ENCODE results near the gene EPHA10. TPM values are rescaled to one million over a fixed set of nuclear protein-coding genes. Genes with fewer than 3 reads are reported as not detected.

The EPHA10 gene
- total RNA-seq, 1 donor from 2014 or later: not detected

GRCh38 chr1:37717631-37718030 is 47.3 kb downstream of the EPHA10 start:
- H3K27me3 ChIP-seq (ENCODE audit: control insufficient read depth in 3 of 3, insufficient read depth in 3 of 3, low read length in 3 of 3): peaks cover 0 to 13% (median 4%) of the 10 kb centered on the region in 3 donors

GRCh38 chr1:37716321-37716720 is 48.6 kb downstream of the EPHA10 start:
- no peak overlapping the region for H3K9ac ChIP-seq (ENCODE audit: low read depth in 1 of 3, low read length in 3 of 3)
- no peaks in the 10 kb centered on the region for H3K36me3 ChIP-seq (ENCODE audit: control insufficient read depth in 3 of 3, insufficient read depth in 3 of 3, low read length in 3 of 3)
- H3K27me3 ChIP-seq (ENCODE audit: control insufficient read depth in 3 of 3, insufficient read depth in 3 of 3, low read length in 3 of 3): peaks cover 0 to 13% (median under 1%) of the 10 kb centered on the region in 3 donors
- H3K4me3 ChIP-seq (ENCODE audit: low read length in 3 of 3): no peak overlapping the region
- peaks cover 6 to 18% (median 18%) of the 10 kb centered on the region in 3 donors for H3K4me1 ChIP-seq (ENCODE audit: control insufficient read depth in 3 of 3, insufficient read depth in 3 of 3, low read length in 3 of 3)
- no peaks in the 10 kb centered on the region for H3K9me3 ChIP-seq (ENCODE audit: control insufficient read depth in 3 of 3, low read length in 3 of 3)
- no peak overlapping the region for H3K27ac ChIP-seq (ENCODE audit: low read depth, low read length)

More at GRCh38 chr1:37717631-37718030, 47.3 kb downstream of the EPHA10 start:
- Histone ChIP-seq H3K9me3 (ENCODE audit: control insufficient read depth in 3 of 3, low read length in 3 of 3) (no peaks in the 10 kb centered on the region), H3K4me3 (ENCODE audit: low read length in 3 of 3) (no peak overlapping the region), H3K4me1 (ENCODE audit: control insufficient read depth in 3 of 3, insufficient read depth in 3 of 3, low read length in 3 of 3) (peaks cover 6 to 18% (median 18%) of the 10 kb centered on the region in 3 donors), H3K9ac (ENCODE audit: low read depth in 1 of 3, low read length in 3 of 3) (no peak overlapping the region), H3K27ac (ENCODE audit: low read depth, low read length) (no peak overlapping the region), H3K36me3 (ENCODE audit: control insufficient read depth in 3 of 3, insufficient read depth in 3 of 3, low read length in 3 of 3) (no peaks in the 10 kb centered on the region)

DNA sequence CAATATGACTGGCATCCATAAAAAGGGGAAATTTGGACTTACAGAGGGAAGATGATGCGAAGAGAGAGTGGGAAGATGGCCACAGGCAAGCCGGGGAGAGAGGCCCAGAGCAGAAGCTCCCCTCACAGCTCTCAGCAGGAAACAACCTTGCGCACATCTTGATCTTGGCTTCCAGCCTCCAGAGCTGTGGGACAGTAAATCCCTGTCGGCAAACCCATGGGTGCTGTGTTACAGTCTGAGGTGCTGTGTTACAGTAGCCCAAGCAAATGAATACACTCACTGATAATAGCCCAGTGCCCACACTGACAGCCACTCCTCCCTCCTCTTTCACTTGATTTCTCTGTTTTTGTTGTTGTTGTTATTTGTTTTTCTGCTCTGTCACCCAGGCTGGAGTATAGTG is 50.2 kb downstream of the EPHA10 start:
- H3K27ac ChIP-seq (ENCODE audit: low read depth, low read length): no peak overlapping the region
- peaks cover 6 to 18% (median 18%) of the 10 kb centered on the region in 3 donors for H3K4me1 ChIP-seq (ENCODE audit: control insufficient read depth in 3 of 3, insufficient read depth in 3 of 3, low read length in 3 of 3)
- no peak overlapping the region for H3K4me3 ChIP-seq (ENCODE audit: low read length in 3 of 3)
- no peak overlapping the region for H3K9ac ChIP-seq (ENCODE audit: low read depth in 1 of 3, low read length in 3 of 3)
- no peaks in the 10 kb centered on the region for H3K36me3 ChIP-seq (ENCODE audit: control insufficient read depth in 3 of 3, insufficient read depth in 3 of 3, low read length in 3 of 3)
- H3K9me3 ChIP-seq (ENCODE audit: control insufficient read depth in 3 of 3, low read length in 3 of 3): no peaks in the 10 kb centered on the region
- peaks cover 0 to 6% (median 0%) of the 10 kb centered on the region in 3 donors for H3K27me3 ChIP-seq (ENCODE audit: control insufficient read depth in 3 of 3, insufficient read depth in 3 of 3, low read length in 3 of 3)

DNA sequence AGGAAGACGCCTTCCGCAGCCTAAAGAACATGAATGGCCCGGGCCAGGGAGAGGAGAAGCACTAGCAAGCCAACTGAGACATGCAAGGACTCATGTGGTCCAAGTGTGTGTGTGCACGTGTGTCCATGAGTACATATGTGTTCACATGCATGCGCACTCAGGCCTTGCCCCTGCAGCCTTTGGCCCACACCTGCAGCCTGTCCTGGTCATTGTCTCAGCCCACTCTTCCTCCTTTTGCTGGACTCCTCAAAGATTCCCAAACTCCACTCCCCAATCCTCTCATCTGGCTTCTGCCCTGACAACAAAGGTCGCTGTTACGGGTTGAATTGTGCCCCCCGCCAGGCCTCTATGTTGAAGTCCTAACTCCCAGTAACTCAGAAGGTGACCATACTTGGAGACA is 50.7 kb downstream of the EPHA10 start:
- Histone ChIP-seq H3K4me1 (ENCODE audit: control insufficient read depth in 3 of 3, insufficient read depth in 3 of 3, low read length in 3 of 3) (peaks cover 6 to 18% (median 18%) of the 10 kb centered on the region in 3 donors), H3K9ac (ENCODE audit: low read depth in 1 of 3, low read length in 3 of 3) (no peak overlapping the region), H3K4me3 (ENCODE audit: low read length in 3 of 3) (no peak overlapping the region), H3K9me3 (ENCODE audit: control insufficient read depth in 3 of 3, low read length in 3 of 3) (no peaks in the 10 kb centered on the region), H3K27me3 (ENCODE audit: control insufficient read depth in 3 of 3, insufficient read depth in 3 of 3, low read length in 3 of 3) (peaks cover 0 to 4% (median 0%) of the 10 kb centered on the region in 3 donors), H3K27ac (ENCODE audit: low read depth, low read length) (no peak overlapping the region), H3K36me3 (ENCODE audit: control insufficient read depth in 3 of 3, insufficient read depth in 3 of 3, low read length in 3 of 3) (no peaks in the 10 kb centered on the region)

DNA sequence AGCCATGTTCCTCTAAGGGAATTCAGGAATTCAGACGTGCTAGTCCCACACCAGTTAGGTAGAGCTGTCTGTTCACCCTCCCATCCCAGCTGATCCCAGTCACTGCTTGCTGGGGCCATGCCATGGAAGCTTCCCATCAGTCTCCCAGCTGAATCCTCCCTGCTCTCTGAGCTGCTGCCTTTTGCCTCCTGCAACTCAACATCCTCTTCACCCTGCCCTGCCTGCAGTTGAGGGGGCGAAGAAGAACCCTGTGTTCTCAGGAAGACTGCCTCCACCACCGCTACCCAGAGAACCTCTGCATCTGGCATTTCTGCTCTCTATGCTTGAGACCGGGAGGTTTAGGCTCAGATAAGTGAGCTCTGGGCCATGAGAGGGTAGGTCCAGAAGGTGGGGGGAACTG is 56.4 kb downstream of the EPHA10 start:
- H3K9ac ChIP-seq (ENCODE audit: low read depth in 1 of 3, low read length in 3 of 3): no peak overlapping the region
- H3K4me1 ChIP-seq (ENCODE audit: control insufficient read depth in 3 of 3, insufficient read depth in 3 of 3, low read length in 3 of 3): no peaks in the 10 kb centered on the region
- peaks cover 0 to 6% (median 0%) of the 10 kb centered on the region in 3 donors for H3K36me3 ChIP-seq (ENCODE audit: control insufficient read depth in 3 of 3, insufficient read depth in 3 of 3, low read length in 3 of 3)
- no peak overlapping the region for H3K4me3 ChIP-seq (ENCODE audit: low read length in 3 of 3)
- no peaks in the 10 kb centered on the region for H3K9me3 ChIP-seq (ENCODE audit: control insufficient read depth in 3 of 3, low read length in 3 of 3)
- H3K27me3 ChIP-seq (ENCODE audit: control insufficient read depth in 3 of 3, insufficient read depth in 3 of 3, low read length in 3 of 3): no peaks in the 10 kb centered on the region
- H3K27ac ChIP-seq (ENCODE audit: low read depth, low read length): no peak overlapping the region

GRCh38 chr1:37705399-37705798 is 59.5 kb downstream of the EPHA10 start:
- no peak overlapping the region for H3K27ac ChIP-seq (ENCODE audit: low read depth, low read length)
- no peak overlapping the region for H3K9ac ChIP-seq (ENCODE audit: low read depth in 1 of 3, low read length in 3 of 3)
- H3K9me3 ChIP-seq (ENCODE audit: control insufficient read depth in 3 of 3, low read length in 3 of 3): no peaks in the 10 kb centered on the region
- no peaks in the 10 kb centered on the region for H3K27me3 ChIP-seq (ENCODE audit: control insufficient read depth in 3 of 3, insufficient read depth in 3 of 3, low read length in 3 of 3)
- H3K4me1 ChIP-seq (ENCODE audit: control insufficient read depth in 3 of 3, insufficient read depth in 3 of 3, low read length in 3 of 3): no peaks in the 10 kb centered on the region
- no peak overlapping the region for H3K4me3 ChIP-seq (ENCODE audit: low read length in 3 of 3)
- H3K36me3 ChIP-seq (ENCODE audit: control insufficient read depth in 3 of 3, insufficient read depth in 3 of 3, low read length in 3 of 3): peaks cover 0 to 6% (median 0%) of the 10 kb centered on the region in 3 donors

- no peaks in the 10 kb centered on the region for H3K27me3 ChIP-seq (ENCODE audit: control insufficient read depth in 3 of 3, insufficient read depth in 3 of 3, low read length in 3 of 3)
- H3K4me1 ChIP-seq (ENCODE audit: control insufficient read depth in 3 of 3, insufficient read depth in 3 of 3, low read length in 3 of 3): no peaks in the 10 kb centered on the region
- no peaks in the 10 kb centered on the region for H3K9me3 ChIP-seq (ENCODE audit: control insufficient read depth in 3 of 3, low read length in 3 of 3)
- H3K4me3 ChIP-seq (ENCODE audit: low read length in 3 of 3): no peak overlapping the region
- no peak overlapping the region for H3K9ac ChIP-seq (ENCODE audit: low read depth in 1 of 3, low read length in 3 of 3)
- no peak overlapping the region for H3K27ac ChIP-seq (ENCODE audit: low read depth, low read length)
- H3K36me3 ChIP-seq (ENCODE audit: control insufficient read depth in 3 of 3, insufficient read depth in 3 of 3, low read length in 3 of 3): peaks cover 0 to 6% (median 0%) of the 10 kb centered on the region in 3 donors
These were observed 60.0 kb downstream of the EPHA10 start for GRCh38 chr1:37704966-37705365.

DNA sequence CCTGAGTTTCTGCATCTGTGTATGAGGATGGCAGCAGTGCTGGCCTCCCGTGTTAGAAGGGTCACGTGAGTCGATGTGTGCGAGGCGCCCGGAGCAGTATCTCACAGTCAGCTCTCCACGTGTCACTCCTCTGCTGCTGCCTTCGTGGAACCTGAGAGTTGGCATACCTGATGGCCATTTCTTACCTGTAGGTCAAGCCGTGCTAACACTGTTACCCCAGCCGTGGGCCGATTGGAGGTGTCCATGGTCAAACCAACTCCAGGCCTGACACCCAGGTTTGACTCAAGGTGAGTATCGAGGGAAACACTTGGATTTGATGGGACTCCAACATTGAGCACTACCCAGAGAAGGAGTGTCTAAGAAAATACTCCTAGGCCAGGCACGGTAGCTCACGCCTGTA is 61.9 kb downstream of the EPHA10 start:
- H3K4me1 ChIP-seq (ENCODE audit: control insufficient read depth in 3 of 3, insufficient read depth in 3 of 3, low read length in 3 of 3): no peaks in the 10 kb centered on the region
- H3K9me3 ChIP-seq (ENCODE audit: control insufficient read depth in 3 of 3, low read length in 3 of 3): no peaks in the 10 kb centered on the region
- no peak overlapping the region for H3K27ac ChIP-seq (ENCODE audit: low read depth, low read length)
- H3K36me3 ChIP-seq (ENCODE audit: control insufficient read depth in 3 of 3, insufficient read depth in 3 of 3, low read length in 3 of 3): no peaks in the 10 kb centered on the region
- no peak overlapping the region for H3K4me3 ChIP-seq (ENCODE audit: low read length in 3 of 3)
- H3K9ac ChIP-seq (ENCODE audit: low read depth in 1 of 3, low read length in 3 of 3): no peak overlapping the region
- H3K27me3 ChIP-seq (ENCODE audit: control insufficient read depth in 3 of 3, insufficient read depth in 3 of 3, low read length in 3 of 3): no peaks in the 10 kb centered on the region

GRCh38 chr1:37701051-37701450 is 63.9 kb downstream of the EPHA10 start:
- no peaks in the 10 kb centered on the region for H3K4me1 ChIP-seq (ENCODE audit: control insufficient read depth in 3 of 3, insufficient read depth in 3 of 3, low read length in 3 of 3)
- H3K36me3 ChIP-seq (ENCODE audit: control insufficient read depth in 3 of 3, insufficient read depth in 3 of 3, low read length in 3 of 3): no peaks in the 10 kb centered on the region
- H3K27ac ChIP-seq (ENCODE audit: low read depth, low read length): no peak overlapping the region
- H3K27me3 ChIP-seq (ENCODE audit: control insufficient read depth in 3 of 3, insufficient read depth in 3 of 3, low read length in 3 of 3): no peaks in the 10 kb centered on the region
- H3K9ac ChIP-seq (ENCODE audit: low read depth in 1 of 3, low read length in 3 of 3): no peak overlapping the region
- H3K9me3 ChIP-seq (ENCODE audit: control insufficient read depth in 3 of 3, low read length in 3 of 3): no peaks in the 10 kb centered on the region
- no peak overlapping the region for H3K4me3 ChIP-seq (ENCODE audit: low read length in 3 of 3)

- Histone ChIP-seq H3K4me3 (ENCODE audit: low read length in 3 of 3) (no peak overlapping the region), H3K9ac (ENCODE audit: low read depth in 1 of 3, low read length in 3 of 3) (no peak overlapping the region), H3K36me3 (ENCODE audit: control insufficient read depth in 3 of 3, insufficient read depth in 3 of 3, low read length in 3 of 3) (no peaks in the 10 kb centered on the region), H3K27ac (ENCODE audit: low read depth, low read length) (no peak overlapping the region), H3K4me1 (ENCODE audit: control insufficient read depth in 3 of 3, insufficient read depth in 3 of 3, low read length in 3 of 3) (no peaks in the 10 kb centered on the region), H3K9me3 (ENCODE audit: control insufficient read depth in 3 of 3, low read length in 3 of 3) (no peaks in the 10 kb centered on the region), H3K27me3 (ENCODE audit: control insufficient read depth in 3 of 3, insufficient read depth in 3 of 3, low read length in 3 of 3) (no peaks in the 10 kb centered on the region)
These were observed 65.8 kb downstream of the EPHA10 start for GRCh38 chr1:37699147-37699546.
